GM12892 (cell line): Measurements from ENCODE around the gene CCDC188.

Source experiments
- POLR2A ChIP-seq: IDR thresholded peaks from 2 replicates; pipeline ENCODE4 v1.6.1; 2011; ENCODE audit warnings: low read depth, low read length, control low read depth
- POLR2AphosphoS5 ChIP-seq: IDR thresholded peaks from 2 replicates; pipeline ENCODE4 v1.6.1; 2011; ENCODE audit warnings: low read depth, low read length, control low read depth
- TAF1 ChIP-seq: IDR thresholded peaks from 2 replicates; pipeline ENCODE4 v1.6.1; 2011; ENCODE audit warnings: low read depth, mild to moderate bottlenecking, control low read depth, low read length, borderline replicate concordance

- TF ChIP-seq POLR2AphosphoS5 (no peak), POLR2A (no peak), TAF1 (no peak)
These were observed 3.1 kb upstream of the CCDC188 start for GRCh38 chr22:20153945-20154344.
